Measurements from ENCODE around the gene CDH11. TPM values are rescaled to one million over a fixed set of nuclear protein-coding genes. Genes with fewer than 3 reads are reported as not detected.

CDH11 gene
- total RNA-seq, 4 donors from 2014 or later: 22.4 to 47.8 (median 35.6) TPM

GRCh38 chr16:65111306-65111705 is 10.6 kb downstream of the CDH11 start:
- intact Hi-C loops (cut with DNase I): loop anchor here (10.0 kb wide), 1 partner anchor 47 kb away; no protein-coding TSS in a partner anchor
- TF ChIP-seq CTCF (IDR thresholded peaks at IDR 0.05): no peak
- no peak for TF ChIP-seq POLR2A (IDR thresholded peaks at IDR 0.05; ENCODE audit: low read depth)
- TF ChIP-seq EP300 (IDR thresholded peaks at IDR 0.05): no peak
- TF ChIP-seq POLR2AphosphoS5 (IDR thresholded peaks at IDR 0.05): no peak
- H3K4me3 ChIP-seq: no peak overlapping the region
- H3K36me3 ChIP-seq: no peaks in the 10 kb centered on the region
- no peaks in the 10 kb centered on the region for H3K9me3 ChIP-seq
- WGBS: 90% methylated on average over 5 of the region's 5 CpGs
- H3K27me3 ChIP-seq: no peaks in the 10 kb centered on the region
- H3K4me1 ChIP-seq: peaks cover 0 to 31% (median 20%) of the 10 kb centered on the region in 4 donors
- DNase-seq (ENCODE audit: extremely low spot score): no peak
- no peak overlapping the region for H3K27ac ChIP-seq (replicated peaks in 1 of 4)

- Histone ChIP-seq H3K36me3 (no peaks in the 10 kb centered on the region), H3K4me3 (no peak overlapping the region), H3K27me3 (no peaks in the 10 kb centered on the region), H3K9me3 (no peaks in the 10 kb centered on the region), H3K4me1 (peaks cover 0 to 12% (median 6%) of the 10 kb centered on the region in 4 donors), H3K27ac (replicated peaks in 1 of 4) (no peak overlapping the region)
- DNase-seq (ENCODE audit: extremely low spot score): no peak
- WGBS: 62% methylated on average over 3 of the region's 3 CpGs
- intact Hi-C loops (cut with DNase I): no loop called here
- no peak for TF ChIP-seq EP300 (IDR thresholded peaks at IDR 0.05)
- no peak for TF ChIP-seq POLR2A (IDR thresholded peaks at IDR 0.05; ENCODE audit: low read depth)
- no peak for TF ChIP-seq POLR2AphosphoS5 (IDR thresholded peaks at IDR 0.05)
- TF ChIP-seq CTCF (IDR thresholded peaks at IDR 0.05): no peak
Measured at GRCh38 chr16:65106757-65107156, 15.1 kb downstream of the CDH11 start.

GRCh38 chr16:65105171-65105570 is 16.7 kb downstream of the CDH11 start:
- Histone ChIP-seq H3K27ac (replicated peaks in 1 of 4) (no peak overlapping the region), H3K36me3 (no peaks in the 10 kb centered on the region), H3K27me3 (no peaks in the 10 kb centered on the region), H3K4me3 (no peak overlapping the region), H3K4me1 (peaks cover 0 to 12% (median 6%) of the 10 kb centered on the region in 4 donors), H3K9me3 (no peaks in the 10 kb centered on the region)
- no peak for TF ChIP-seq POLR2A (IDR thresholded peaks at IDR 0.05; ENCODE audit: low read depth)
- no peak for TF ChIP-seq POLR2AphosphoS5 (IDR thresholded peaks at IDR 0.05)
- TF ChIP-seq CTCF (IDR thresholded peaks at IDR 0.05): no peak
- TF ChIP-seq EP300 (IDR thresholded peaks at IDR 0.05): no peak
- 44% methylated on average over 1 of the region's 1 CpG for WGBS
- intact Hi-C loops (cut with DNase I): no loop called here
- DNase-seq (ENCODE audit: extremely low spot score): peak; percentile 42

- no peak for DNase-seq (ENCODE audit: extremely low spot score)
- Histone ChIP-seq H3K4me3 (no peak overlapping the region), H3K36me3 (no peaks in the 10 kb centered on the region), H3K27me3 (no peaks in the 10 kb centered on the region), H3K9me3 (no peaks in the 10 kb centered on the region), H3K4me1 (peaks cover 0 to 12% (median 6%) of the 10 kb centered on the region in 4 donors), H3K27ac (replicated peaks in 1 of 4) (no peak overlapping the region)
- no peak for TF ChIP-seq EP300 (IDR thresholded peaks at IDR 0.05)
- intact Hi-C loops (cut with DNase I): no loop called here
- 96% methylated on average over 3 of the region's 3 CpGs for WGBS
Measured at GRCh38 chr16:65104471-65104870, 17.4 kb downstream of the CDH11 start.

GRCh38 chr16:65102326-65102725 is 19.5 kb downstream of the CDH11 start:
- 82% methylated on average over 1 of the region's 1 CpG for WGBS
- Histone ChIP-seq H3K4me1 (peaks cover 0 to 10% (median 4%) of the 10 kb centered on the region in 4 donors), H3K27me3 (no peaks in the 10 kb centered on the region), H3K4me3 (no peak overlapping the region), H3K36me3 (no peaks in the 10 kb centered on the region), H3K9me3 (no peaks in the 10 kb centered on the region), H3K27ac (replicated peaks in 1 of 4) (no peak overlapping the region)
- DNase-seq (ENCODE audit: extremely low spot score): peak; percentile 47
- TF ChIP-seq POLR2AphosphoS5 (IDR thresholded peaks at IDR 0.05) (no peak), POLR2A (IDR thresholded peaks at IDR 0.05; ENCODE audit: low read depth) (no peak), CTCF (IDR thresholded peaks at IDR 0.05) (no peak), EP300 (IDR thresholded peaks at IDR 0.05) (no peak)
- intact Hi-C loops (cut with DNase I): no loop called here
